ENCODE results near the gene SLC9A9. TPM values are rescaled to one million over a fixed set of nuclear protein-coding genes. Genes with fewer than 3 reads are reported as not detected.

SLC9A9 gene
- total and polyA plus RNA-seq, 7 experiments from 2014 or later: 9.3 to 23.1 (median 16.6) TPM

DNA sequence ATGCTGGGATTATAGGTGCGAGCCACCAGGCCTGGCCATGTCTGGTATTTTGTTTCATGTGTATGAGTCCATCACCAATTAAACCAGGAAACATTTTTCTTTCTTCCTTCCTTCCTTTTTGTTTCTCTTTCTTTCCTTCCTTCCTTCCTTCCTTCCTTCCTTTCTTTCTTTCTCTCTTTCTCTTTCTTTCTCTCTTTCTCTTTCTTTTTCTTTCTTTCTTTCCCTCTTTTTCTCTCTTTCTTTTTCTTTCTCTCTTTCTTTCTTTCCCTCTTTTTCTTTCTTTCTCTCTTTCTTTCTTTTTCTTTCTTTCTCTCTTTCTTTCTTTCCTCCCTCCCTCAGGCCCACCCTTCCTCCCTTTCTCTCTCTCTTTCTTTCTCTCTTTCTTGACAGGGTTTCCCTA lies 83.4 kb downstream of the SLC9A9 start:
- peak overlapping the region in 2 of 10 donors; percentile 29 to 35 for H3K4me3 Mint-ChIP-seq
- H3K4me1 Mint-ChIP-seq: peaks cover 0 to 28% (median 25%) of the 10 kb centered on the region in 7 donors
- H3K4me1 ChIP-seq (ENCODE audit: control insufficient read depth in 2 of 2, insufficient read depth in 2 of 2, low read length in 2 of 2): no peaks in the 10 kb centered on the region
- DNase-seq: no peak
- POLR2A ChIA-PET: interaction anchor here (0.6 kb wide), 1 partner anchor 11 kb away, joined by 4 read pairs; no protein-coding TSS in a partner anchor
- H3K27ac Mint-ChIP-seq: peak overlapping the region in 3 of 9 donors; percentile 13 to 32 (median 29)
- no peaks in the 10 kb centered on the region for H3K36me3 ChIP-seq (ENCODE audit: control insufficient read depth in 2 of 3, insufficient read depth in 3 of 3, low read length in 3 of 3)
- intact Hi-C loops (cut with micrococcal nuclease): loop anchor here (5.0 kb wide), 3 partner anchors 643 to 728 kb away; no protein-coding TSS in a partner anchor
- H3K27me3 ChIP-seq (ENCODE audit: control insufficient read depth in 2 of 2, insufficient read depth in 2 of 2, low read length in 2 of 2): no peaks in the 10 kb centered on the region
- CTCF ChIA-PET: interaction anchor here (1.6 kb wide), 1 partner anchor 14 kb away, joined by 4 read pairs; no protein-coding TSS in a partner anchor
- H3K9me3 ChIP-seq (ENCODE audit: control insufficient read depth in 2 of 3, low read length in 3 of 3): no peaks in the 10 kb centered on the region
- H3K27ac ChIP-seq (ENCODE audit: low read depth, low read length): no peak overlapping the region
- H3K36me3 Mint-ChIP-seq: peaks cover 0 to 3% (median 0%) of the 10 kb centered on the region in 5 donors
- ATAC-seq: no peak
- peaks cover 0 to 2% (median 0%) of the 10 kb centered on the region in 5 donors for H3K27me3 Mint-ChIP-seq
- peaks cover 0 to 3% (median 0%) of the 10 kb centered on the region in 11 donors for H3K9me3 Mint-ChIP-seq
- H3K4me3 ChIP-seq (ENCODE audit: low read length): no peak overlapping the region

DNA sequence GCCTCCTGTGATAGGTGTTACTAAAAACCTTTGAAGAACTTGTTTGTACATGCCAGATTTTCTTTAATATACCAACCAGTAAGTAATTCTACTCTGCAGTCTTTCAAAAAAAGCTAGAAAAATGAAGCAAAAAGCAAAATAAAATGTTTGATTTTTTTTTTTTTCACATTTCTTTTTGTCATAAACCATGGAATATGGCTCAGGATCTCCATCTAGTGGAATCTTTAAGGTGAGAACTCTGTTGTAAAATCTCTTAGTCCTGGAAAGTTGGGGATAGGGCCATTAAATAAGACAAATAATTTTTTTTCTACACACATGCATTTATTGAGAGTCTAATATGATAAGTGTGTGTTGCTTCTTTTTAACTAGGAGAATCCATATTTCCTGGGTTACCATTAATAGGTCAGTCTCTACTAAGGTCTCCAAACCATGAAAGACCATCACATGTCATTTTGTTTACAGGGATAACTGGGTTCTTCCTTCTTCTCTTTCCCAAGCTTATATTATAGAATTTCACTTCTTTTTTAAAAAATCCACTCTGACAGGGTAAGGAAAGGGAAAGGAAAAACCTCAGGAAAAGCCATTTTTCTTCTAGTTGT lies 84.6 kb downstream of the SLC9A9 start:
- POLR2A ChIA-PET: interaction anchor here (0.6 kb wide), 1 partner anchor 10 kb away, joined by 3 read pairs; no protein-coding TSS in a partner anchor

DNA sequence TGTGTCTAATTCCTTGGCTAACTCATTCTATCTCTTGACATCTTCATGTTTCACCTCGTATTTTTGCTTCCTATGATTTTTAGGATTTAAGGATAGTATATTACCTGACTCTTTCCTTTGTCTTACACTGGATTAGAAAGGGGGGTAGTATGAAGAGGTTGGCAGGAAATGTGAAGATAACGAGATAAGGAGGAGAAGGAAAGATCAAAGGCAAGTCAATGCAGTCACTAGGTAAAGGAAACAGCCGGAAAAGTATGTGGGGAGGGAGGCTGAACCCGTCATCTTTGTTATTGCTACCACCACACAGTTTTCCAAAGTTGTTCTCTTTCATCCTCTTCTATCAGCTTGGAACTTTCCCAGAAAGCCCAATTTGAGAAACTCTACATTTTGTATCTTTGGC lies 90.6 kb downstream of the SLC9A9 start:
- Mint-ChIP-seq H3K36me3 (peaks cover 0 to 8% (median 0%) of the 10 kb centered on the region in 5 donors), H3K27ac (peak overlapping the region in 7 of 9 donors; percentile 11 to 100 (median 71)), H3K9me3 (peaks cover 0 to 9% (median 0%) of the 10 kb centered on the region in 11 donors), H3K4me1 (peaks cover 10 to 81% (median 77%) of the 10 kb centered on the region in 7 donors), H3K4me3 (peak overlapping the region in 8 of 10 donors; percentile 3 to 56 (median 40)), H3K27me3 (peaks cover 0 to 2% (median 0%) of the 10 kb centered on the region in 5 donors)
- intact Hi-C loops (cut with micrococcal nuclease): loop anchor here in 1 of 2 donors (1.0 to 10.0 kb wide), 2 partner anchors 9 to 1033 kb away; partner anchors contain the start of gene TRPC1
- H3K27me3 ChIP-seq (ENCODE audit: control insufficient read depth in 2 of 2, insufficient read depth in 2 of 2, low read length in 2 of 2): no peaks in the 10 kb centered on the region
- H3K27ac ChIP-seq (ENCODE audit: low read depth, low read length): no peak overlapping the region
- no peak overlapping the region for H3K4me3 ChIP-seq (ENCODE audit: low read length)
- POLR2A ChIA-PET: no interaction called here
- no peaks in the 10 kb centered on the region for H3K9me3 ChIP-seq (ENCODE audit: control insufficient read depth in 2 of 3, low read length in 3 of 3)
- no peaks in the 10 kb centered on the region for H3K36me3 ChIP-seq (ENCODE audit: control insufficient read depth in 2 of 3, insufficient read depth in 3 of 3, low read length in 3 of 3)
- H3K4me1 ChIP-seq (ENCODE audit: control insufficient read depth in 2 of 2, insufficient read depth in 2 of 2, low read length in 2 of 2): peaks cover 0 to 35% of the 10 kb centered on the region in 2 donors
- CTCF ChIA-PET: interaction anchor here (1.5 kb wide), 1 partner anchor 18 kb away, joined by 5 read pairs; no protein-coding TSS in a partner anchor
- DNase-seq (no peak), ATAC-seq (no peak)

More for the DNA sequence above, 84.6 kb downstream of the SLC9A9 start:
- Histone ChIP-seq H3K4me3 (ENCODE audit: low read length) (no peak overlapping the region), H3K36me3 (ENCODE audit: control insufficient read depth in 2 of 3, insufficient read depth in 3 of 3, low read length in 3 of 3) (no peaks in the 10 kb centered on the region), H3K9me3 (ENCODE audit: control insufficient read depth in 2 of 3, low read length in 3 of 3) (no peaks in the 10 kb centered on the region), H3K27ac (ENCODE audit: low read depth, low read length) (no peak overlapping the region), H3K27me3 (ENCODE audit: control insufficient read depth in 2 of 2, insufficient read depth in 2 of 2, low read length in 2 of 2) (no peaks in the 10 kb centered on the region), H3K4me1 (ENCODE audit: control insufficient read depth in 2 of 2, insufficient read depth in 2 of 2, low read length in 2 of 2) (peaks cover 0 to 5% of the 10 kb centered on the region in 2 donors)
- Mint-ChIP-seq H3K9me3 (peaks cover 0 to 6% (median 0%) of the 10 kb centered on the region in 11 donors), H3K27me3 (peaks cover 0 to 4% (median 0%) of the 10 kb centered on the region in 5 donors), H3K36me3 (peaks cover 0 to 3% (median 0%) of the 10 kb centered on the region in 5 donors), H3K4me3 (peak overlapping the region in 2 of 10 donors; percentile 36 to 39), H3K27ac (peak overlapping the region in 3 of 9 donors; percentile 19 to 68 (median 66)), H3K4me1 (peaks cover 0 to 40% (median 34%) of the 10 kb centered on the region in 7 donors)
- ATAC-seq: no peak
- intact Hi-C loops (cut with micrococcal nuclease): loop anchor here (1.0 to 5.0 kb wide), 5 partner anchors 11 to 726 kb away; no protein-coding TSS in a partner anchor
- CTCF ChIA-PET: interaction anchor here (0.7 to 1.9 kb wide), 6 partner anchors 11 to 330 kb away, joined by 3 to 8 read pairs (median 4); no protein-coding TSS in a partner anchor
- DNase-seq: peak in 4 of 9 donors; percentile 19 to 50 (median 30)

DNA sequence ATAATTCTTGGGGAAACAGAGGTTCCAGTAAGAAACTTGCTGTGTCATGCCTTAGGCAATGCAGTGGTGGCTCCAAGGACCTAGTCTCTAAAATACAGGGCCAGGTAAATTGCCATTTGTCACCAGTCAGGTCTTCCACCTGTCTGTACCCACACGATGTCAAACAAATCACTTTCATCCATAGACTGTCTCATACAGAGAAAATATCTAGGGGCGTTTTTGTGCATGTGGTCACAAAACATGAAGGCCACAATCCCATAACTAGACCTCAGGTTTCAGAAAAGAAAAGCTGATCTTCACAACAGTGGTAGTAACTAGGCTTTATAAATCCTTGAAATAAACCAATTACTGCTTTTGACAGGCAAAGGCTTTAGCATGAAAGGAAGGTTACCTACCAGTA lies 92.3 kb downstream of the SLC9A9 start:
- no peaks in the 10 kb centered on the region for H3K36me3 ChIP-seq (ENCODE audit: control insufficient read depth in 2 of 3, insufficient read depth in 3 of 3, low read length in 3 of 3)
- peaks cover 16 to 48% of the 10 kb centered on the region in 2 donors for H3K4me1 ChIP-seq (ENCODE audit: control insufficient read depth in 2 of 2, insufficient read depth in 2 of 2, low read length in 2 of 2)
- intact Hi-C loops (cut with micrococcal nuclease): loop anchor here in 1 of 2 donors (10.0 kb wide), 1 partner anchor 1031 kb away; the partner anchor contains the start of gene TRPC1
- H3K4me3 ChIP-seq (ENCODE audit: low read length): no peak overlapping the region
- Mint-ChIP-seq H3K4me3 (no peak overlapping the region), H3K4me1 (peaks cover 21 to 94% (median 89%) of the 10 kb centered on the region in 7 donors), H3K36me3 (peaks cover 0 to 10% (median 0%) of the 10 kb centered on the region in 5 donors), H3K27me3 (peaks cover 0 to 2% (median 0%) of the 10 kb centered on the region in 5 donors), H3K9me3 (peaks cover 0 to 9% (median 0%) of the 10 kb centered on the region in 11 donors), H3K27ac (peak overlapping the region in 7 of 9 donors; percentile 38 to 100 (median 92))
- ATAC-seq: no peak
- no peaks in the 10 kb centered on the region for H3K9me3 ChIP-seq (ENCODE audit: control insufficient read depth in 2 of 3, low read length in 3 of 3)
- H3K27ac ChIP-seq (ENCODE audit: low read depth, low read length): no peak overlapping the region
- no peaks in the 10 kb centered on the region for H3K27me3 ChIP-seq (ENCODE audit: control insufficient read depth in 2 of 2, insufficient read depth in 2 of 2, low read length in 2 of 2)
- DNase-seq: no peak
- POLR2A ChIA-PET: interaction anchor here (1.0 to 1.4 kb wide), 2 partner anchors 10 to 216 kb away, joined by 3 to 4 read pairs; partner anchors contain the start of gene DIPK2A
- CTCF ChIA-PET: no interaction called here

DNA sequence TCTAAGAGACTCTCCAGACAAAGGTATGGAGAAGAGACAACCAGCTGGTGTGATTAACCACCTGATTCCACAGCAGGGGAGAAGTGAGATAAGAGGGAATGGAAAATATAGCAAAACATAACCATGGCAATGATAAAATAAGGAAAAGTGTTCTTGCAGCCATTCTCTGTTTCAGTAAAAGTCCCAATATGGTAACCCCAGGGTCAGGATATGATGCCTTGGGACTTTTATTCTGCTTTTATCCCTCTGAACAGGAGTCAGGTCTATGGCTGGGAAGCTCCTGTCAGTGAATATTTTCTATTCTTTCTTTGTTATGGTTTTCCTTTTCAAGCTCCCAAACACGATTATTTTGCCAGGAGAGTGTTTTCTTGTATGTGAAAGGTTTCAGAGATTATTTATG lies 94.2 kb downstream of the SLC9A9 start:
- no peaks in the 10 kb centered on the region for H3K9me3 ChIP-seq (ENCODE audit: control insufficient read depth in 2 of 3, low read length in 3 of 3)
- intact Hi-C loops (cut with micrococcal nuclease): loop anchor here in 1 of 2 donors (5.0 to 10.0 kb wide), 4 partner anchors 82 to 1177 kb away; partner anchors contain the start of genes ATR, TRPC1 and U2SURP
- H3K27ac ChIP-seq (ENCODE audit: low read depth, low read length): peak overlapping the region; percentile 63
- ChIA-PET CTCF (no interaction called here), POLR2A (interaction anchor here (1.1 kb wide), 1 partner anchor 9 kb away, joined by 3 read pairs; no protein-coding TSS in a partner anchor)
- peak overlapping the region in 2 of 10 donors; percentile 23 to 77 for H3K4me3 Mint-ChIP-seq
- no peak overlapping the region for H3K4me3 ChIP-seq (ENCODE audit: low read length)
- H3K27me3 Mint-ChIP-seq: no peaks in the 10 kb centered on the region
- peaks cover 23 to 95% (median 91%) of the 10 kb centered on the region in 7 donors for H3K4me1 Mint-ChIP-seq
- H3K36me3 ChIP-seq (ENCODE audit: control insufficient read depth in 2 of 3, insufficient read depth in 3 of 3, low read length in 3 of 3): no peaks in the 10 kb centered on the region
- no peak for ATAC-seq
- peaks cover 16 to 49% of the 10 kb centered on the region in 2 donors for H3K4me1 ChIP-seq (ENCODE audit: control insufficient read depth in 2 of 2, insufficient read depth in 2 of 2, low read length in 2 of 2)
- no peak for DNase-seq
- peak overlapping the region in 8 of 9 donors; percentile 89 to 100 (median 94) for H3K27ac Mint-ChIP-seq
- peaks cover 0 to 7% (median 0%) of the 10 kb centered on the region in 5 donors for H3K36me3 Mint-ChIP-seq
- no peaks in the 10 kb centered on the region for H3K27me3 ChIP-seq (ENCODE audit: control insufficient read depth in 2 of 2, insufficient read depth in 2 of 2, low read length in 2 of 2)
- peaks cover 0 to 3% (median 0%) of the 10 kb centered on the region in 11 donors for H3K9me3 Mint-ChIP-seq

DNA sequence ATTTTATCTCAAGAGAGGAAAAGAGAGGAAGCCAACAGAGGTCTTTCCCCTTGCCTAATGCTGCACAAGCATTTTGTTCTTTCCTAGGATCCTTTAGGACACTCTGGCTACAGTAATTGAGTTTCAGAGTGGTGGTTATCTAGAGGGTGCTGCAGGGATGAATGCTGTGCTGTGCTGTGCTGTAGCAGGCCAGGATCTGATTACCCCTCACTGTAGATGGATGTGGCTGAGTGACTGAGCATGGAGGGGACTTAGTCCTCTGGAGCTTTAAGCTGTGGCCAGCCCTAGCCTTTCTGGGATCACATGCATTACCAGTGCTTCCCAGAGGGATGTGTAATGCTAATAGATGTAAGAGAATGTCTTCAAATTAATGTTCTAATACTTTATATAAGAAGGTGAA lies 94.8 kb downstream of the SLC9A9 start:
- H3K9me3 ChIP-seq (ENCODE audit: control insufficient read depth in 2 of 3, low read length in 3 of 3): no peaks in the 10 kb centered on the region
- Mint-ChIP-seq H3K9me3 (peaks cover 0 to 3% (median 0%) of the 10 kb centered on the region in 11 donors), H3K27ac (peak overlapping the region in 8 of 9 donors; percentile 89 to 100 (median 94)), H3K4me3 (peak overlapping the region in 7 of 10 donors; percentile 33 to 77 (median 67)), H3K27me3 (no peaks in the 10 kb centered on the region), H3K4me1 (peaks cover 23 to 89% (median 86%) of the 10 kb centered on the region in 7 donors), H3K36me3 (peaks cover 0 to 7% (median 0%) of the 10 kb centered on the region in 5 donors)
- peak overlapping the region; percentile 63 for H3K27ac ChIP-seq (ENCODE audit: low read depth, low read length)
- DNase-seq (no peak), ATAC-seq (no peak)
- no peaks in the 10 kb centered on the region for H3K36me3 ChIP-seq (ENCODE audit: control insufficient read depth in 2 of 3, insufficient read depth in 3 of 3, low read length in 3 of 3)
- intact Hi-C loops (cut with micrococcal nuclease): loop anchor here in 1 of 2 donors (5.0 to 10.0 kb wide), 4 partner anchors 81 to 1176 kb away; partner anchors contain the start of genes ATR, TRPC1 and U2SURP
- POLR2A ChIA-PET: interaction anchor here (0.7 to 2.9 kb wide), 4 partner anchors 10 to 219 kb away, joined by 3 to 24 read pairs (median 4); partner anchors contain the start of gene DIPK2A
- CTCF ChIA-PET: interaction anchor here (1.3 to 1.5 kb wide), 2 partner anchors 10 to 751 kb away, joined by 4 to 8 read pairs; no protein-coding TSS in a partner anchor
- no peaks in the 10 kb centered on the region for H3K27me3 ChIP-seq (ENCODE audit: control insufficient read depth in 2 of 2, insufficient read depth in 2 of 2, low read length in 2 of 2)
- no peak overlapping the region for H3K4me3 ChIP-seq (ENCODE audit: low read length)
- H3K4me1 ChIP-seq (ENCODE audit: control insufficient read depth in 2 of 2, insufficient read depth in 2 of 2, low read length in 2 of 2): peaks cover 16 to 43% of the 10 kb centered on the region in 2 donors
